Ovary (tissue), 9 donors: ENCODE data around the gene PITPNM3. TPM values are rescaled to one million over a fixed set of nuclear protein-coding genes. Genes with fewer than 3 reads are reported as not detected.

Experiments
- DNase-seq, 5 donors: peaks; one replicate each; pipeline ENCODE4 v3.0.0-alpha.2; 2019 to 2020
- H3K27ac ChIP-seq, 2 donors: fragments of 200-600 bp; one replicate each; pipeline versions ENCODE4 v1.5.1 to v1.8.0; 2019 to 2022
- H3K27me3 ChIP-seq: fragments of 200-600 bp; one replicate; pipeline ENCODE4 v1.8.0; 2022
- H3K36me3 ChIP-seq: fragments of 200-600 bp; sonication (generic); one replicate; pipeline ENCODE4 v1.5.1; 2019
- H3K4me1 ChIP-seq: one replicate; pipeline ENCODE4 v1.8.1; 2013; ENCODE audit warnings: mild to moderate bottlenecking, moderate library complexity; ENCODE audit not compliant: insufficient read depth
- H3K4me3 ChIP-seq: fragments of 200-600 bp; sonication (generic); one replicate; pipeline ENCODE4 v1.5.1; 2017
- H3K9me3 ChIP-seq, 2 donors: fragments of 200-600 bp in 1 of 2; sonication (generic) in 1 of 2; one replicate each; pipeline versions ENCODE4 v1.5.1 to v1.8.1; 2013 to 2019; ENCODE audit warnings: mild to moderate bottlenecking in 1 of 2, moderate library complexity in 1 of 2
- CTCF ChIP-seq, 3 donors: fragments of 450-650 bp in 2 of 3; fragments of 200-600 bp in 1 of 3; IDR thresholded peaks; one replicate each; pipeline versions ENCODE4 v1.5.1 to v1.8.0; 2016 to 2022; ENCODE audit warnings: antibody characterized with exemption in 3 of 3, mild to moderate bottlenecking in 1 of 3
- EP300 ChIP-seq: sonication (generic); formaldehyde crosslinking; IDR thresholded peaks from one replicate; pipeline ENCODE4 v1.6.1; 2017; ENCODE audit warnings: antibody characterized with exemption
- POLR2A ChIP-seq: fragments of 450-650 bp; IDR thresholded peaks from one replicate; pipeline ENCODE4 v1.6.1; 2017; ENCODE audit warnings: antibody characterized with exemption, mild to moderate bottlenecking, moderate library complexity
- WGBS, 3 donors: extraction: QIAGEN DNeasy Blood & Tissue Kit in 1 of 3; methylation state at CpG; one replicate each; pipeline versions ENCODE4 v1.1.5 to v1.1.7; 2013 to 2017; 5-methylcytosine and 5-hydroxymethylcytosine counted together
- intact Hi-C, 4 donors: fragments of 100-400 bp; cut with DNase I; formaldehyde crosslinking; loops; one replicate each; pipeline versions ENCODE4 v1.11.0 to v1.15.1; 2022 to 2023
- polyA plus RNA-seq, 2 donors: library from polyadenylated mRNA; stranded (reverse); fragments of 200-250 nt in 1 of 2; fragments of 350-450 nt in 1 of 2; fragmentation: Illumina TruSeq in 1 of 2; extraction: RNeasy Lipid Tissue Mini Kit (QIAGEN cat#74804) in 1 of 2; gene quantifications; one replicate each; pipeline ENCODE4 v1.2.3, GENCODE V29; 2013 to 2014
- total RNA-seq, 7 donors: library from RNA; depleted of rRNA in 2 of 7; stranded (reverse); fragments of >200 nt in 2 of 7; fragmentation: NEBNext Ultra II Directional in 3 of 7; extraction: Animal tissue kit (Norgen Biotek cat#: 25700) in 3 of 7; gene quantifications; one replicate each; pipeline versions ENCODE4 v1.1.0 to v1.2.4, GENCODE V29; 2016 to 2023
- donor health status: DM: no; HTN: no; CAD: no; lungs with moderate emphysema.
- donor health status: DM: no; HTN: no; CAD: no.
- donor health status: Bipolar disorder and iron deficiency.
- donor health status: DM: yes; HTN: yes; CAD: no.
- donor health status: DM: no; HTN: no; CAD: no.
- donor health status: DM: yes; HTN: yes; CAD: no.

Gene PITPNM3
- total and polyA plus RNA-seq, 9 donors: 10.0 to 68.7 (median 17.9) TPM

GRCh38 chr17:6474906-6475305 lies 81.4 kb downstream of the PITPNM3 start:
- H3K4me1 ChIP-seq: peaks cover 11% of the 10 kb centered on the region
- no peak for DNase-seq
- no peaks in the 10 kb centered on the region for H3K27me3 ChIP-seq
- no peaks in the 10 kb centered on the region for H3K36me3 ChIP-seq
- no peak overlapping the region for H3K4me3 ChIP-seq
- whole genome bisulfite sequencing, 3 donors: 56 to 70% (median 57%) methylated on average over 7 of the region's 7 CpGs
- intact Hi-C loops: loop anchor here in 2 of 4 donors (5.0 to 10.0 kb wide), 3 partner anchors 82 to 162 kb away; partner anchors contain the start of gene PITPNM3 (in 2 of the 2)
- no peaks in the 10 kb centered on the region for H3K9me3 ChIP-seq
- TF ChIP-seq EP300 (no peak), POLR2A (no peak), CTCF (IDR thresholded peaks at IDR 0.05) (no peak)
- no peak overlapping the region for H3K27ac ChIP-seq

GRCh38 chr17:6474376-6474775 lies 82.0 kb downstream of the PITPNM3 start:
- DNase-seq: no peak
- Histone ChIP-seq H3K9me3 (no peaks in the 10 kb centered on the region), H3K27ac (no peak overlapping the region), H3K4me1 (peaks cover 11% of the 10 kb centered on the region), H3K36me3 (no peaks in the 10 kb centered on the region), H3K27me3 (no peaks in the 10 kb centered on the region), H3K4me3 (no peak overlapping the region)
- no peak for TF ChIP-seq EP300
- TF ChIP-seq POLR2A: no peak
- no peak for TF ChIP-seq CTCF (IDR thresholded peaks at IDR 0.05)
- intact Hi-C loops: loop anchor here in 2 of 4 donors (5.0 to 10.0 kb wide), 3 partner anchors 83 to 163 kb away; partner anchors contain the start of gene PITPNM3 (in 2 of the 2)
- WGBS, 3 donors: 82 to 86% (median 83%) methylated on average over 22 of the region's 22 CpGs

- H3K4me1 ChIP-seq: peaks cover 11% of the 10 kb centered on the region
- peak; percentile 80 to 90 (median 88) for DNase-seq
- no peak overlapping the region for H3K4me3 ChIP-seq
- WGBS, 3 donors: 42 to 46% (median 44%) methylated on average over 14 of the region's 14 CpGs
- no peaks in the 10 kb centered on the region for H3K27me3 ChIP-seq
- H3K9me3 ChIP-seq: no peaks in the 10 kb centered on the region
- peak overlapping the region in 1 of 2 donors; percentile 21 for H3K27ac ChIP-seq
- no peak for TF ChIP-seq EP300
- peak; percentile 85 to 95 (median 92) for TF ChIP-seq CTCF (IDR thresholded peaks at IDR 0.05)
- no peak for TF ChIP-seq POLR2A
- H3K36me3 ChIP-seq: no peaks in the 10 kb centered on the region
- intact Hi-C loops: loop anchor here in 2 of 4 donors (5.0 to 10.0 kb wide), 3 partner anchors 84 to 164 kb away; partner anchors contain the start of gene PITPNM3 (in 2 of the 2)
These were observed 83.1 kb downstream of the PITPNM3 start for GRCh38 chr17:6473128-6473767.

- H3K9me3 ChIP-seq: no peaks in the 10 kb centered on the region
- no peaks in the 10 kb centered on the region for H3K27me3 ChIP-seq
- no peak overlapping the region for H3K4me3 ChIP-seq
- TF ChIP-seq POLR2A: no peak
- no peak for TF ChIP-seq CTCF (IDR thresholded peaks at IDR 0.05)
- TF ChIP-seq EP300: no peak
- intact Hi-C loops: loop anchor here in 2 of 4 donors (5.0 to 10.0 kb wide), 3 partner anchors 85 to 165 kb away; partner anchors contain the start of gene PITPNM3 (in 2 of the 2)
- 93 to 99% (median 94%) methylated on average over 9 to 10 of the region's 10 CpGs for WGBS, 3 donors
- peak overlapping the region in 1 of 2 donors; percentile 21 for H3K27ac ChIP-seq
- H3K36me3 ChIP-seq: no peaks in the 10 kb centered on the region
- no peak for DNase-seq
- peaks cover 11% of the 10 kb centered on the region for H3K4me1 ChIP-seq
These were observed 83.8 kb downstream of the PITPNM3 start for GRCh38 chr17:6472517-6472916.
